HG03095 (cell line): Measurements from ENCODE around the gene VTN.
"Not testable (repeated sequence)": the region's sequence is repeated elsewhere in the genome, so short reads cannot be mapped to it uniquely, and the experiment has no call there.

Experiments used
- ATAC-seq: cut with Tn5 transposase; IDR thresholded peaks from one replicate; pipeline ENCODE4 v1.9.1; 2021; ENCODE audit warnings: moderate library complexity; ENCODE audit not compliant: unreplicated experiment

VTN gene

GRCh38 chr17:28344011-28344410, 26.1 kb downstream of the VTN start:
- ATAC-seq = no peak

- no peak for ATAC-seq
These were observed 26.6 kb downstream of the VTN start for GRCh38 chr17:28343491-28343932.

GRCh38 chr17:28342313-28342712, 27.8 kb downstream of the VTN start:
- no peak for ATAC-seq

- no peak for ATAC-seq
These were observed 28.6 kb downstream of the VTN start for GRCh38 chr17:28341516-28341915.

GRCh38 chr17:28340374-28340773, 29.7 kb downstream of the VTN start:
- no peak for ATAC-seq

- ATAC-seq = no peak
These were observed 30.7 kb downstream of the VTN start for GRCh38 chr17:28339431-28339830.

- not testable (repeated sequence) for ATAC-seq
These were observed 31.3 kb downstream of the VTN start for GRCh38 chr17:28338769-28339212.

GRCh38 chr17:28338056-28338768, 31.9 kb downstream of the VTN start:
- ATAC-seq = no peak

- ATAC-seq = no peak
These were observed 33.9 kb downstream of the VTN start for GRCh38 chr17:28335959-28336871.

GRCh38 chr17:28335201-28335958, 34.7 kb downstream of the VTN start, which contains the start of the genes IFT20 and TNFAIP1:
Gene IFT20 (minus strand): TSS chr17:28335472. CDS start chr17:28331985, 3,487 bp downstream.
Gene TNFAIP1 (plus strand): TSS chr17:28335761. CDS start chr17:28339522, 3,761 bp downstream.
- ATAC-seq = peak; percentile 94

- no peak for ATAC-seq
These were observed 35.4 kb downstream of the VTN start for GRCh38 chr17:28334666-28335200.

- ATAC-seq = no peak
These were observed 35.9 kb downstream of the VTN start for GRCh38 chr17:28334171-28334570.

GRCh38 chr17:28333083-28333746, 36.9 kb downstream of the VTN start:
- no peak for ATAC-seq

- ATAC-seq = no peak
These were observed 38.2 kb downstream of the VTN start for GRCh38 chr17:28331891-28332420.

GRCh38 chr17:28330671-28331070, 39.4 kb downstream of the VTN start:
- no peak for ATAC-seq

GRCh38 chr17:28328325-28328724, 41.8 kb downstream of the VTN start:
- no peak for ATAC-seq

GRCh38 chr17:28327709-28328108, 42.4 kb downstream of the VTN start:
- ATAC-seq = no peak

GRCh38 chr17:28327031-28327607, 43.0 kb downstream of the VTN start:
- ATAC-seq = no peak

- no peak for ATAC-seq
These were observed 44.0 kb downstream of the VTN start for GRCh38 chr17:28326114-28326513.

GRCh38 chr17:28325211-28325610, 44.9 kb downstream of the VTN start:
- no peak for ATAC-seq
